ENCODE measurements around the gene ZCCHC2. TPM values are rescaled to one million over a fixed set of nuclear protein-coding genes. Genes with fewer than 3 reads are reported as not detected.

The ZCCHC2 gene
- total RNA-seq, 2 donors from 2014 or later = 14.4 to 16.9 TPM

DNA sequence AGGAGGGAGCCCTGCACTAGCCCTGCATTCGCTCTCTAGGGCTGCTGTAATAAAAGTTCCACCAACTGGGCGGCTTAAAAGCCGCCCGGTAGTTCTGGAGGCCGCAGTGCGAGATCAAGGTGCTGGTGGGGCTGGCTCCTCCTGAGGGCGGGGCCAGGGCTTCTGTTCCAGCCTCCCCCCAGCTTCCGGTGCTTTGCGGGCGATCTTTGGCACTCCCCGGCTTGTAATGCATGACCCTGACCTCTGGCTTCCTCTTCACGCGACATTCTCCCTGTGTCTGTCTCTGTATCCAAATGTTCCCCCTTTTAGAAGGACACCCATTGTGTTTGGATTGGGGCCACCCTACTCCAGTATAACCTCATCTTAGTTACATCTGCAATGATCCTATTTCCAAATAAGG lies 84.5 kb downstream of the ZCCHC2 start:
- TF ChIP-seq, protein P1, sequence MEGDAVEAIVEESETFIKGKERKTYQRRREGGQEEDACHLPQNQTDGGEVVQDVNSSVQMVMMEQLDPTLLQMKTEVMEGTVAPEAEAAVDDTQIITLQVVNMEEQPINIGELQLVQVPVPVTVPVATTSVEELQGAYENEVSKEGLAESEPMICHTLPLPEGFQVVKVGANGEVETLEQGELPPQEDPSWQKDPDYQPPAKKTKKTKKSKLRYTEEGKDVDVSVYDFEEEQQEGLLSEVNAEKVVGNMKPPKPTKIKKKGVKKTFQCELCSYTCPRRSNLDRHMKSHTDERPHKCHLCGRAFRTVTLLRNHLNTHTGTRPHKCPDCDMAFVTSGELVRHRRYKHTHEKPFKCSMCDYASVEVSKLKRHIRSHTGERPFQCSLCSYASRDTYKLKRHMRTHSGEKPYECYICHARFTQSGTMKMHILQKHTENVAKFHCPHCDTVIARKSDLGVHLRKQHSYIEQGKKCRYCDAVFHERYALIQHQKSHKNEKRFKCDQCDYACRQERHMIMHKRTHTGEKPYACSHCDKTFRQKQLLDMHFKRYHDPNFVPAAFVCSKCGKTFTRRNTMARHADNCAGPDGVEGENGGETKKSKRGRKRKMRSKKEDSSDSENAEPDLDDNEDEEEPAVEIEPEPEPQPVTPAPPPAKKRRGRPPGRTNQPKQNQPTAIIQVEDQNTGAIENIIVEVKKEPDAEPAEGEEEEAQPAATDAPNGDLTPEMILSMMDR (conservative IDR thresholded peaks at IDR 0.05) = no peak
- Histone ChIP-seq H3K27ac (ENCODE audit: low read depth, low read length) (no peak overlapping the region), H3K4me3 (ENCODE audit: low read length) (no peak overlapping the region), H3K9me3 (ENCODE audit: control insufficient read depth, low read length) (no peaks in the 10 kb centered on the region), H3K36me3 (ENCODE audit: control insufficient read depth, insufficient read depth, low read length) (no peaks in the 10 kb centered on the region), H3K4me1 (ENCODE audit: control insufficient read depth, insufficient read depth, low read length) (peaks cover 6% of the 10 kb centered on the region), H3K9ac (ENCODE audit: extremely low read depth, low read length, poor library complexity, severe bottlenecking) (no peak overlapping the region), H3K27me3 (ENCODE audit: control insufficient read depth, insufficient read depth, low read length, poor library complexity, severe bottlenecking) (no peaks in the 10 kb centered on the region)
- H3K4me1 Mint-ChIP-seq = peaks cover 13% of the 10 kb centered on the region
- 93 to 96% methylated on average over 12 to 13 of the region's 13 CpGs for WGBS, 2 experiments (ENCODE audit: insufficient coverage in 1 of 2, insufficient read length in 1 of 2)
- DNase-seq = no peak
- no peak overlapping the region for H3K4me3 Mint-ChIP-seq
- H3K9me3 Mint-ChIP-seq = no peaks in the 10 kb centered on the region
- H3K36me3 Mint-ChIP-seq (ENCODE audit: low read depth) = no peaks in the 10 kb centered on the region
- peaks cover 2% of the 10 kb centered on the region for H3K27me3 Mint-ChIP-seq (ENCODE audit: insufficient read depth)
- H3K27ac Mint-ChIP-seq = no peak overlapping the region

DNA sequence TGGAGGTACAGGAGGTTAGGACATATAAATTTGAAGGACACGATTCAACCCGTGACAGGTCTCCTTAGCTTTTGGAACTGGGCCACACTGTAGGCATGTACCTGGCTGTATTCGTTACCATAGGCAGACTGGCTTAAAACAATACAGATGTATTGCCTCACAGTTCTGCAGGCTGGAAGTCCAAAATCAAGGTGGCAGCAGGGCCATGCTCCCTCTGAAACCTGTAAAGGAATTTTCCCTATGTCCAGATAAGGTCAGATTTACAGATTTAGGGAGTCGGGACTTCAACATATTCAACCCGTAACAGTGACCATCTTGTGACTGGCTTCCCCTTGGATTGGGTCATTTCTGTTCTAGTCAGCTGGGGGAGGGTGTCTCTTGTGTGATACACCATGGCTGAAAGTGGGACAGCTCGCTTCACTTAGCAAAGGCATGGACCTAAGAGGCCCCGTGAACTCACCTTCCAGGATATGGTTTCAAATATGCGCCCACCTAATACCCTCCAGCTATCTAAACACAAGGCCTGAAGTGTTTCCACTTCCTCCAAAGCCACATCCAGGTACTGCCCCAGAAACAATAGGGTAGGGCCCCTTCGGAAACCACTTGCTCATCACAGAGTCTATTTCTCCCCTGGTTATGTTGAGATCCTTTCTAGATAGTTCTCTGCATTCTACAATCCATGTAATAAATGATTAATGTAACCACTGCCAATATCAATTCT lies 85.0 kb downstream of the ZCCHC2 start:
- Mint-ChIP-seq H3K27ac (no peak overlapping the region), H3K4me1 (peaks cover 13% of the 10 kb centered on the region), H3K27me3 (ENCODE audit: insufficient read depth) (peaks cover 2% of the 10 kb centered on the region), H3K4me3 (no peak overlapping the region), H3K9me3 (no peaks in the 10 kb centered on the region), H3K36me3 (ENCODE audit: low read depth) (no peaks in the 10 kb centered on the region)
- no peak overlapping the region for H3K4me3 ChIP-seq (ENCODE audit: low read length)
- H3K27ac ChIP-seq (ENCODE audit: low read depth, low read length) = no peak overlapping the region
- no peak overlapping the region for H3K9ac ChIP-seq (ENCODE audit: extremely low read depth, low read length, poor library complexity, severe bottlenecking)
- WGBS, 2 experiments (ENCODE audit: insufficient coverage in 1 of 2, insufficient read length in 1 of 2) = 90 to 96% methylated on average over 8 to 9 of the region's 9 CpGs
- H3K9me3 ChIP-seq (ENCODE audit: control insufficient read depth, low read length) = no peaks in the 10 kb centered on the region
- H3K36me3 ChIP-seq (ENCODE audit: control insufficient read depth, insufficient read depth, low read length) = no peaks in the 10 kb centered on the region
- H3K27me3 ChIP-seq (ENCODE audit: control insufficient read depth, insufficient read depth, low read length, poor library complexity, severe bottlenecking) = no peaks in the 10 kb centered on the region
- TF ChIP-seq, protein P1 (conservative IDR thresholded peaks at IDR 0.05) = no peak
- peaks cover 6% of the 10 kb centered on the region for H3K4me1 ChIP-seq (ENCODE audit: control insufficient read depth, insufficient read depth, low read length)
- no peak for DNase-seq

DNA sequence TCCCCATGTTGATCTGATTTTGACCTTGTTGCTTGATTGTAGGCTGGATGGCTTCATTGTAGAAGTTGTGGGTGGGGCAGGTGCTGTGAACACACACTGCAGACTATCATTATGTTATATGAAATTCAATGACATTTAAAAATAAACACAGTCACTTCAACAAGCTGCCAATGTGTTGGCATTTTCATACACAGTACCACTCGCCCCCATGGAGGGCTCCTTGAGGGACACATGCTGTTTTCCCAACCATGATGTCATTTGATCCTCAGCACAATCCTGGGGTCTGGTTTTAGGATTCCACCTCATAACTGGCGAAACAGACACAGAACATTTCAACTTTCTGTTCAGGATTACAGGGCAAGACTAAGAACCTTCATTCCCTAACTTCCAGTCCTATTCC lies 86.9 kb downstream of the ZCCHC2 start:
- Histone ChIP-seq H3K4me1 (ENCODE audit: control insufficient read depth, insufficient read depth, low read length) (peaks cover 6% of the 10 kb centered on the region), H3K4me3 (ENCODE audit: low read length) (no peak overlapping the region), H3K27ac (ENCODE audit: low read depth, low read length) (no peak overlapping the region), H3K27me3 (ENCODE audit: control insufficient read depth, insufficient read depth, low read length, poor library complexity, severe bottlenecking) (no peaks in the 10 kb centered on the region), H3K36me3 (ENCODE audit: control insufficient read depth, insufficient read depth, low read length) (no peaks in the 10 kb centered on the region), H3K9me3 (ENCODE audit: control insufficient read depth, low read length) (no peaks in the 10 kb centered on the region), H3K9ac (ENCODE audit: extremely low read depth, low read length, poor library complexity, severe bottlenecking) (no peak overlapping the region)
- 80 to 82% methylated on average over 2 of the region's 2 CpGs for WGBS, 2 experiments (ENCODE audit: insufficient coverage in 1 of 2, insufficient read length in 1 of 2)
- Mint-ChIP-seq H3K36me3 (ENCODE audit: low read depth) (no peaks in the 10 kb centered on the region), H3K9me3 (no peaks in the 10 kb centered on the region), H3K27me3 (ENCODE audit: insufficient read depth) (no peaks in the 10 kb centered on the region), H3K27ac (no peak overlapping the region), H3K4me1 (peaks cover 13% of the 10 kb centered on the region), H3K4me3 (no peak overlapping the region)
- no peak for DNase-seq
- TF ChIP-seq, protein P1 (conservative IDR thresholded peaks at IDR 0.05) = no peak

All from endodermal cell (in vitro differentiated cells).